ENCODE results near the gene SPATA3.
A peak's percentile ranks its signal among the peaks of the same experiment; 100 is the strongest.

The SPATA3 gene

DNA sequence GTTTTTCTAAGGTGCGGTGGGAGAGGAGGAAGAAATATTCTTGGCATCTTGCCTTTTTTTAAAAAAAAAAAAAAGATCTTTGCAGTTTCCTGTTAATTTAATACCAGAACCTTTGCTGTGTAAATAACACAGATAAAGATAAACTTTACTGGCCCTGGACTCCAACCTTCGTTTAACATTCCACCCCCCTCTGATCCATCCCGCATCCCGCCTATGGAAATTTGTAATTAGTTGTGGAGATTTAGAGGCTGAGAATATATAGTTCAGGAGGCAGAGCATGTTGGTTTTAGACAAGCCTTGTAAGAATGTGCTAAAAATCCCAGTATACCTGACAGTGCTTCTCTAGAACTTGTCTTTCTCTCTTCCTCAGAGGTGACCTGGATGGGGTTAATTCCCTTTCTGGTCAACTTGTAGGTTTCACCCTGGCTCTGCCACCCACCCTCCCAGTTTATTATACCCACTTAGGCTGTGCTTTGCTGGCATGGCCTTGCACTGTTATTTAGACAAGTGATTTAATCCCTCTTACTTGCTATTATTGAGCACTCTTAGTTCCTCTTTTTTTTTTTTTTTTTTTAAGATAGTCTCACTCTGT, 38.5 kb downstream of the SPATA3 start:
- no peak for DNase-seq (ENCODE audit: low read depth in 2 of 2)
- TF ChIP-seq, protein P1, sequence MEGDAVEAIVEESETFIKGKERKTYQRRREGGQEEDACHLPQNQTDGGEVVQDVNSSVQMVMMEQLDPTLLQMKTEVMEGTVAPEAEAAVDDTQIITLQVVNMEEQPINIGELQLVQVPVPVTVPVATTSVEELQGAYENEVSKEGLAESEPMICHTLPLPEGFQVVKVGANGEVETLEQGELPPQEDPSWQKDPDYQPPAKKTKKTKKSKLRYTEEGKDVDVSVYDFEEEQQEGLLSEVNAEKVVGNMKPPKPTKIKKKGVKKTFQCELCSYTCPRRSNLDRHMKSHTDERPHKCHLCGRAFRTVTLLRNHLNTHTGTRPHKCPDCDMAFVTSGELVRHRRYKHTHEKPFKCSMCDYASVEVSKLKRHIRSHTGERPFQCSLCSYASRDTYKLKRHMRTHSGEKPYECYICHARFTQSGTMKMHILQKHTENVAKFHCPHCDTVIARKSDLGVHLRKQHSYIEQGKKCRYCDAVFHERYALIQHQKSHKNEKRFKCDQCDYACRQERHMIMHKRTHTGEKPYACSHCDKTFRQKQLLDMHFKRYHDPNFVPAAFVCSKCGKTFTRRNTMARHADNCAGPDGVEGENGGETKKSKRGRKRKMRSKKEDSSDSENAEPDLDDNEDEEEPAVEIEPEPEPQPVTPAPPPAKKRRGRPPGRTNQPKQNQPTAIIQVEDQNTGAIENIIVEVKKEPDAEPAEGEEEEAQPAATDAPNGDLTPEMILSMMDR (IDR thresholded peaks at IDR 0.05; ENCODE audit: low read depth, low read length) = no peak
- H3K4me3 ChIP-seq (replicated peaks in 1 of 2; ENCODE audit: low read depth in 2 of 2, low read length in 2 of 2) = no peak overlapping the region

GRCh38 chr2:231036131-231036530, 40.2 kb downstream of the SPATA3 start:
- DNase-seq (ENCODE audit: low read depth in 2 of 2) = no peak
- no peak overlapping the region for H3K4me3 ChIP-seq (replicated peaks in 1 of 2; ENCODE audit: low read depth in 2 of 2, low read length in 2 of 2)
- TF ChIP-seq, protein P1 (IDR thresholded peaks at IDR 0.05; ENCODE audit: low read depth, low read length) = no peak

GRCh38 chr2:231036578-231037106, 40.7 kb downstream of the SPATA3 start:
- no peak overlapping the region for H3K4me3 ChIP-seq (replicated peaks in 1 of 2; ENCODE audit: low read depth in 2 of 2, low read length in 2 of 2)
- DNase-seq (ENCODE audit: low read depth in 2 of 2) = no peak
- TF ChIP-seq, protein P1 (IDR thresholded peaks at IDR 0.05; ENCODE audit: low read depth, low read length) = no peak

DNA sequence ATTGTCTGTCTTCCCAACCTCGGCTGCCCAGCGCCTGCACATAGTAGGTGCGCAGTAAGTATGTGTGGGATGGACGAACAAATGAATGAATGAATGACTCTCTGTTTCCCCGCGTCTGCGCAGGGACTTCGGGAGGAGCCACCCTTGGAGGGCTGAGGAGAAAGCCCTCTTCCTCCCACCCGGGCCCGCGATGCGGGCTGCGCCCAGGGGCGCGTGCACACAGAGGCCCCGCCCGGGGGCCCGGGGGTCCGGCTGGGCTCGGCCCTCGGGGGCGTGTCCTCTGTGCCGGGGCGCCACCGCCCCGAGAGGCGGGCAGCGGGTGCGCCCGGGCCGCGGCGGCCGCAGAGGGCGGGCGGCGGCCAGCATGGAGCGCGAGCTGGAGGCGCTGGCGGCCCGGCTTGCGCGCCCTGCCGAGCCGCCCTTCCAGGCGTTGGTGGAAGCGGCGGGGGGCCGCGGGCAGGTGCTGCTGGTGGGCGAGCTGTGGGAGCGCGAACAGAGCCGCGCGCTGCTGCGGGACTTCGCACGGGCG, 41.3 kb downstream of the SPATA3 start, which contains the start of gene C2orf72:
Gene C2orf72 (plus strand): TSS at position 322 of the 529 bp plus-strand sequence. CDS start 43 bp downstream, at position 365.
- peak within 1 kb of the TSS in 1 of 2 donors; percentile 33 for H3K4me3 ChIP-seq (replicated peaks in 1 of 2; ENCODE audit: low read depth in 2 of 2, low read length in 2 of 2)
- DNase-seq (ENCODE audit: low read depth in 2 of 2) = no peak
- TF ChIP-seq, protein P1 (IDR thresholded peaks at IDR 0.05; ENCODE audit: low read depth, low read length) = no peak

DNA sequence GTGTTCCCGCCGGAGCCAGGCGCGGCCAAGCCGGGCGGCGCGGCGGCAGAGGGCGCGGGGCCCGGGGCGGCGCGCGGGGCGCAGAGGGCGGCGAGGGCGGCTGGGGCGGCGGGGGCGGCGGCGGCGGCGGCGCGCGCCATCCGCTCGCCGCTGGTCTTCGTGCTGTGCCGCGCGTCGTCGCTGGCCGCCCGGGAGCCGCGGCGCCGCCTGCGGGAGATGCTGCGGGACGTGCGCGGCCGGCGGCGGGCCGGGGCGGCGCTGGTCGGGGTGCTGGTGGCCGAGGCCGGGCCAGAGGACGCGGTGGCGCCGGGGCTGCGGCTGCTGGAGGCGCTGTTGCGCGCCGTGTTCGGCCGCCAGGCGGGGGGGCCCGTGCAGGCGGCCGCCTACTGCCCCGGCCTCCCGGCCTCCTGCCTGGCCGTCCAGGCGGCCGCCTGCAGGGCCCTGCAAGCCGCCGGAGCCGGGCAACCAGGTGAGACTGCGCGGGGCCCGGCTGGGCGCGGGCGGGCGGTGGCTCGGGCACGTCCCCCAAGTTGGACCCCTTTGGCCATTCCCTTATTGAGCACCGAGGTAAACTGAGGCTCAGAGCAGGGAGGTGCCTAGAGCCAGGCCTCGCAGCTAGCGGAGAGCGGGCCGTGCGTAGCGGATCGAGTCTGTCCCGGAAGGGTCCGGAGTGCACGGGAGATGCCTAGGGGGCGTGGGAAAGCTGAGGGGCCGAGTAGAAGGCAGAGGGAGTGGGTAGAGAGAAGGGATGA, 42.0 kb downstream of the SPATA3 start:
- H3K4me3 ChIP-seq (replicated peaks in 1 of 2; ENCODE audit: low read depth in 2 of 2, low read length in 2 of 2) = peak overlapping the region in 1 of 2 donors; percentile 33
- TF ChIP-seq, protein P1 (IDR thresholded peaks at IDR 0.05; ENCODE audit: low read depth, low read length) = no peak
- DNase-seq (ENCODE audit: low read depth in 2 of 2) = no peak

- no peak overlapping the region for H3K4me3 ChIP-seq (replicated peaks in 1 of 2; ENCODE audit: low read depth in 2 of 2, low read length in 2 of 2)
- TF ChIP-seq, protein P1 (IDR thresholded peaks at IDR 0.05; ENCODE audit: low read depth, low read length) = no peak
Observed at GRCh38 chr2:231038483-231039293, 42.8 kb downstream of the SPATA3 start.

More at GRCh38 chr2:231038483-231039293, 42.8 kb downstream of the SPATA3 start:
- DNase-seq (ENCODE audit: low read depth in 2 of 2) = no peak

Data from cardiac fibroblast (primary cell).